ENCODE results near the gene BCL2L12.

Gene BCL2L12

GRCh38 chr19:49685845-49686332 is 20.2 kb downstream of the BCL2L12 start:
- H3K27ac ChIP-seq (ENCODE audit: insufficient read depth, low read depth, low read length, poor library complexity, severe bottlenecking) = no peak overlapping the region
- 93 to 94% methylated on average over 23 of the region's 23 CpGs for WGBS, 2 experiments
- peaks cover 45% of the 10 kb centered on the region for H3K36me3 ChIP-seq (ENCODE audit: control insufficient read depth, insufficient read depth, low read length)

GRCh38 chr19:49686503-49687088 is 20.9 kb downstream of the BCL2L12 start:
- 95 to 96% methylated on average over 25 to 26 of the region's 27 CpGs for WGBS, 2 experiments
- Histone ChIP-seq H3K27ac (ENCODE audit: insufficient read depth, low read depth, low read length, poor library complexity, severe bottlenecking) (no peak overlapping the region), H3K9me3 (ENCODE audit: control insufficient read depth, low read length) (no peaks in the 10 kb centered on the region), H3K4me3 (ENCODE audit: insufficient read depth, low read depth, low read length) (no peak overlapping the region), H3K4me1 (ENCODE audit: control insufficient read depth, insufficient read depth, low read length) (peaks cover 3% of the 10 kb centered on the region), H3K36me3 (ENCODE audit: control insufficient read depth, insufficient read depth, low read length) (peaks cover 41% of the 10 kb centered on the region), H3K27me3 (ENCODE audit: control insufficient read depth, insufficient read depth, low read length, poor library complexity, severe bottlenecking) (no peaks in the 10 kb centered on the region)

More at GRCh38 chr19:49685845-49686332, 20.2 kb downstream of the BCL2L12 start:
- Histone ChIP-seq H3K9me3 (ENCODE audit: control insufficient read depth, low read length) (no peaks in the 10 kb centered on the region), H3K4me3 (ENCODE audit: insufficient read depth, low read depth, low read length) (no peak overlapping the region), H3K4me1 (ENCODE audit: control insufficient read depth, insufficient read depth, low read length) (peaks cover 5% of the 10 kb centered on the region), H3K27me3 (ENCODE audit: control insufficient read depth, insufficient read depth, low read length, poor library complexity, severe bottlenecking) (no peaks in the 10 kb centered on the region)

GRCh38 chr19:49687150-49687549 is 21.4 kb downstream of the BCL2L12 start:
- Histone ChIP-seq H3K27me3 (ENCODE audit: control insufficient read depth, insufficient read depth, low read length, poor library complexity, severe bottlenecking) (no peaks in the 10 kb centered on the region), H3K36me3 (ENCODE audit: control insufficient read depth, insufficient read depth, low read length) (peaks cover 36% of the 10 kb centered on the region), H3K4me3 (ENCODE audit: insufficient read depth, low read depth, low read length) (no peak overlapping the region), H3K9me3 (ENCODE audit: control insufficient read depth, low read length) (no peaks in the 10 kb centered on the region), H3K4me1 (ENCODE audit: control insufficient read depth, insufficient read depth, low read length) (peaks cover 3% of the 10 kb centered on the region), H3K27ac (ENCODE audit: insufficient read depth, low read depth, low read length, poor library complexity, severe bottlenecking) (no peak overlapping the region)
- 91% methylated on average over 12 of the region's 12 CpGs for WGBS, 2 experiments

GRCh38 chr19:49687566-49688316 is 22.0 kb downstream of the BCL2L12 start:
- Histone ChIP-seq H3K27me3 (ENCODE audit: control insufficient read depth, insufficient read depth, low read length, poor library complexity, severe bottlenecking) (no peaks in the 10 kb centered on the region), H3K4me3 (ENCODE audit: insufficient read depth, low read depth, low read length) (no peak overlapping the region), H3K9me3 (ENCODE audit: control insufficient read depth, low read length) (no peaks in the 10 kb centered on the region), H3K4me1 (ENCODE audit: control insufficient read depth, insufficient read depth, low read length) (peaks cover 3% of the 10 kb centered on the region), H3K27ac (ENCODE audit: insufficient read depth, low read depth, low read length, poor library complexity, severe bottlenecking) (no peak overlapping the region), H3K36me3 (ENCODE audit: control insufficient read depth, insufficient read depth, low read length) (peaks cover 30% of the 10 kb centered on the region)
- 90 to 91% methylated on average over 26 of the region's 26 CpGs for WGBS, 2 experiments

- Histone ChIP-seq H3K4me1 (ENCODE audit: control insufficient read depth, insufficient read depth, low read length) (peaks cover 3% of the 10 kb centered on the region), H3K27me3 (ENCODE audit: control insufficient read depth, insufficient read depth, low read length, poor library complexity, severe bottlenecking) (no peaks in the 10 kb centered on the region), H3K9me3 (ENCODE audit: control insufficient read depth, low read length) (no peaks in the 10 kb centered on the region), H3K4me3 (ENCODE audit: insufficient read depth, low read depth, low read length) (no peak overlapping the region), H3K36me3 (ENCODE audit: control insufficient read depth, insufficient read depth, low read length) (peaks cover 33% of the 10 kb centered on the region), H3K27ac (ENCODE audit: insufficient read depth, low read depth, low read length, poor library complexity, severe bottlenecking) (peak overlapping the region; percentile 44)
- WGBS, 2 experiments = 90 to 96% methylated on average over 9 to 12 of the region's 12 CpGs
Measured at GRCh38 chr19:49688531-49689132, 22.9 kb downstream of the BCL2L12 start.

- Histone ChIP-seq H3K4me3 (ENCODE audit: insufficient read depth, low read depth, low read length) (peak within 1 kb of the TSS; percentile 69), H3K4me1 (ENCODE audit: control insufficient read depth, insufficient read depth, low read length) (peaks cover 3% of the 10 kb centered on the region), H3K27ac (ENCODE audit: insufficient read depth, low read depth, low read length, poor library complexity, severe bottlenecking) (peak within 1 kb of the TSS; percentile 44), H3K36me3 (ENCODE audit: control insufficient read depth, insufficient read depth, low read length) (peaks cover 27% of the 10 kb centered on the region), H3K27me3 (ENCODE audit: control insufficient read depth, insufficient read depth, low read length, poor library complexity, severe bottlenecking) (no peaks in the 10 kb centered on the region), H3K9me3 (ENCODE audit: control insufficient read depth, low read length) (no peaks in the 10 kb centered on the region)
- WGBS, 2 experiments = 93 to 94% methylated on average over 54 of the region's 54 CpGs
Measured at GRCh38 chr19:49689133-49690078, 23.7 kb downstream of the BCL2L12 start, which contains the start of gene ADM5. Gene ADM5 (plus strand): TSS chr19:49689594. CDS start chr19:49689838, 244 bp downstream.

GRCh38 chr19:49690079-49690655 is 24.4 kb downstream of the BCL2L12 start:
- no peaks in the 10 kb centered on the region for H3K9me3 ChIP-seq (ENCODE audit: control insufficient read depth, low read length)
- peak overlapping the region; percentile 69 for H3K4me3 ChIP-seq (ENCODE audit: insufficient read depth, low read depth, low read length)
- peak overlapping the region; percentile 17 for H3K27ac ChIP-seq (ENCODE audit: insufficient read depth, low read depth, low read length, poor library complexity, severe bottlenecking)
- WGBS, 2 experiments = 87 to 90% methylated on average over 39 of the region's 39 CpGs
- no peaks in the 10 kb centered on the region for H3K27me3 ChIP-seq (ENCODE audit: control insufficient read depth, insufficient read depth, low read length, poor library complexity, severe bottlenecking)
- peaks cover 3% of the 10 kb centered on the region for H3K4me1 ChIP-seq (ENCODE audit: control insufficient read depth, insufficient read depth, low read length)
- peaks cover 20% of the 10 kb centered on the region for H3K36me3 ChIP-seq (ENCODE audit: control insufficient read depth, insufficient read depth, low read length)

GRCh38 chr19:49690656-49691242 is 25.0 kb downstream of the BCL2L12 start, which contains the start of gene CPT1C:
Gene CPT1C (plus strand): TSS chr19:49691116. CDS start chr19:49692253, 1,137 bp downstream.
- no peaks in the 10 kb centered on the region for H3K9me3 ChIP-seq (ENCODE audit: control insufficient read depth, low read length)
- peak within 1 kb of the TSS; percentile 45 for H3K27ac ChIP-seq (ENCODE audit: insufficient read depth, low read depth, low read length, poor library complexity, severe bottlenecking)
- peaks cover 18% of the 10 kb centered on the region for H3K36me3 ChIP-seq (ENCODE audit: control insufficient read depth, insufficient read depth, low read length)
- no peaks in the 10 kb centered on the region for H3K27me3 ChIP-seq (ENCODE audit: control insufficient read depth, insufficient read depth, low read length, poor library complexity, severe bottlenecking)
- 9 to 10% methylated on average over 38 of the region's 38 CpGs for WGBS, 2 experiments
- peaks cover 3% of the 10 kb centered on the region for H3K4me1 ChIP-seq (ENCODE audit: control insufficient read depth, insufficient read depth, low read length)
- peak within 1 kb of the TSS; percentile 69 for H3K4me3 ChIP-seq (ENCODE audit: insufficient read depth, low read depth, low read length)

Data from ectodermal cell (in vitro differentiated cells).